Measurements from ENCODE around the gene TRMT61A. TPM values are rescaled to one million over a fixed set of nuclear protein-coding genes. Genes with fewer than 3 reads are reported as not detected.

The TRMT61A gene
- total and polyA plus RNA-seq, 10 of the 15 experiments (the other 5 are each of a cell fraction or from before 2014, with no cell fraction given), result 0.11 to 21.9 (median 11.4) TPM

- Histone ChIP-seq H3K27me3 (replicated peaks in 1 of 2; ENCODE audit: control insufficient read depth in 2 of 2, insufficient read depth in 2 of 2, low read length in 1 of 2) (no peaks in the 10 kb centered on the region), H3K4me1 (ENCODE audit: control insufficient read depth, insufficient read depth, low read length) (no peaks in the 10 kb centered on the region), H3K4me3 (no peak overlapping the region), H2AFZ (ENCODE audit: control insufficient read depth, low read depth, low read length) (no peak overlapping the region), H3K79me2 (ENCODE audit: control insufficient read depth, insufficient read depth, low read length) (no peaks in the 10 kb centered on the region), H3K4me2 (ENCODE audit: control insufficient read depth, insufficient read depth) (no peak overlapping the region), H4K20me1 (ENCODE audit: control insufficient read depth, insufficient read depth) (no peaks in the 10 kb centered on the region), H3K27ac (ENCODE audit: control insufficient read depth, insufficient read depth) (no peak overlapping the region), H3K36me3 (ENCODE audit: control insufficient read depth in 2 of 2, insufficient read depth in 2 of 2, low read length in 1 of 2) (peaks cover 9 to 38% of the 10 kb centered on the region in 2 experiments), H3K9me3 (replicated peaks; ENCODE audit: control insufficient read depth, insufficient read depth, low read length) (no peaks in the 10 kb centered on the region), H3K9ac (ENCODE audit: control insufficient read depth, insufficient read depth, low read length) (no peak overlapping the region)
- in situ Hi-C loops (cut with MboI) (no loop called here), intact Hi-C loops (cut with micrococcal nuclease; ENCODE audit: unreplicated experiment) (no loop called here)
- DNase-seq (ENCODE audit: low read depth, low spot score) (no peak), FAIRE-seq (no peak), ATAC-seq (no peak)
- TF ChIP-seq ZNF217 (IDR thresholded peaks at IDR 0.05) (no peak), EP300 (IDR thresholded peaks at IDR 0.05; ENCODE audit: borderline replicate concordance in 1 of 2, control insufficient read depth in 1 of 2, low read depth in 2 of 2, low read length in 2 of 2) (no peak), BCLAF1 (IDR thresholded peaks at IDR 0.05) (no peak), PAX8 (IDR thresholded peaks at IDR 0.05) (no peak), BHLHE40 (IDR thresholded peaks at IDR 0.05; ENCODE audit: borderline replicate concordance in 1 of 2, low read depth in 2 of 2, low read length in 1 of 2) (no peak), MTA2 (IDR thresholded peaks at IDR 0.05; ENCODE audit: low read depth) (no peak), TARDBP (IDR thresholded peaks at IDR 0.05; ENCODE audit: borderline replicate concordance) (no peak), CBX3 (IDR thresholded peaks at IDR 0.05; ENCODE audit: borderline replicate concordance, low read depth) (no peak), ZZZ3 (IDR thresholded peaks at IDR 0.05; ENCODE audit: control insufficient read depth, insufficient read length, low read depth) (no peak), POLR2A (IDR thresholded peaks at IDR 0.05; ENCODE audit: low read depth, low read length) (no peak), EGR1 (IDR thresholded peaks at IDR 0.05; ENCODE audit: borderline replicate concordance in 1 of 2, low read depth in 2 of 2, low read length in 2 of 2) (no peak), ZNF24 (IDR thresholded peaks at IDR 0.05) (no peak), EED (IDR thresholded peaks at IDR 0.05; ENCODE audit: low read depth) (no peak)
- 64% methylated on average over 2 of the region's 2 CpGs for WGBS (ENCODE audit: insufficient coverage, insufficient replicate concordance, low lambda C conversion rate, missing lambda C conversion rate)
- ChIA-PET CTCF (no interaction called here), RAD21 (ENCODE audit: unreplicated experiment) (no interaction called here), SMC1A (ENCODE audit: uncharacterized antibody, unreplicated experiment) (no interaction called here), POLR2A (no interaction called here)
- BruUV-seq (replicated peaks), result no TSS peak
These were observed 33.1 kb upstream of the TRMT61A start for GRCh38 chr14:103495854-103496253.
